GM23248 (cell line): ENCODE data around the gene GRAP2. TPM values are rescaled to one million over a fixed set of nuclear protein-coding genes. Genes with fewer than 3 reads are reported as not detected.
A peak's percentile ranks its signal among the peaks of the same experiment; 100 is the strongest.

Source experiments
- DNase-seq: peaks from one replicate; pipeline ENCODE4 v3.0.0-alpha.2; 2015
- H2AFZ ChIP-seq: fragments of 200-600 bp; sonication (generic); 2 replicates; pipeline ENCODE4 v1.6.1; 2016; ENCODE audit warnings: antibody characterized with exemption
- H3F3A ChIP-seq: fragments of 200-600 bp; sonication (generic); 2 replicates; pipeline ENCODE4 v1.6.1; 2016; ENCODE audit warnings: mild to moderate bottlenecking, antibody characterized with exemption, mixed run types; ENCODE audit not compliant: insufficient read depth
- H3K27ac ChIP-seq: fragments of 200-600 bp; sonication (generic); 2 replicates; pipeline ENCODE4 v1.5.1; 2016; ENCODE audit warnings: mild to moderate bottlenecking
- H3K27me3 ChIP-seq: fragments of 200-600 bp; sonication (generic); replicated peaks from 2 replicates; pipeline ENCODE4 v1.6.1; 2016; ENCODE audit warnings: mild to moderate bottlenecking; ENCODE audit not compliant: insufficient read depth
- H3K36me3 ChIP-seq: fragments of 200-600 bp; sonication (generic); 2 replicates; pipeline ENCODE4 v1.6.1; 2016; ENCODE audit warnings: low read depth, mild to moderate bottlenecking
- H3K4me1 ChIP-seq: fragments of 200-600 bp; sonication (generic); 2 replicates; pipeline ENCODE4 v1.6.1; 2016; ENCODE audit warnings: mild to moderate bottlenecking; ENCODE audit not compliant: insufficient read depth
- H3K4me2 ChIP-seq: fragments of 200-600 bp; sonication (generic); one replicate; pipeline ENCODE4 v1.6.1; 2016; ENCODE audit warnings: mild to moderate bottlenecking; ENCODE audit not compliant: unreplicated experiment
- H3K4me3 ChIP-seq: fragments of 200-600 bp; sonication (generic); 2 replicates; pipeline ENCODE4 v1.5.1; 2016; ENCODE audit warnings: mild to moderate bottlenecking
- H3K79me2 ChIP-seq: fragments of 200-600 bp; sonication (generic); 2 replicates; pipeline ENCODE4 v1.6.1; 2016; ENCODE audit warnings: mild to moderate bottlenecking; ENCODE audit not compliant: insufficient read depth
- H3K9ac ChIP-seq: fragments of 200-600 bp; sonication (generic); 2 replicates; pipeline ENCODE4 v1.6.1; 2016; ENCODE audit warnings: mild to moderate bottlenecking
- H3K9me2 ChIP-seq: fragments of 200-600 bp; sonication (generic); 2 replicates; pipeline ENCODE4 v1.6.1; 2016; ENCODE audit warnings: mixed run types, mild to moderate bottlenecking, moderate library complexity; ENCODE audit not compliant: insufficient read depth
- H3K9me3 ChIP-seq: fragments of 200-600 bp; sonication (generic); one replicate; pipeline ENCODE4 v1.6.1; 2017; ENCODE audit warnings: low read depth
- H4K20me1 ChIP-seq: fragments of 200-600 bp; sonication (generic); 2 replicates; pipeline ENCODE4 v1.6.0; 2016; ENCODE audit not compliant: insufficient read depth
- EZH2 ChIP-seq: fragments of 200-600 bp; sonication (generic); IDR thresholded peaks from 2 replicates; pipeline ENCODE4 v1.6.1; 2018; ENCODE audit warnings: antibody characterized with exemption, mild to moderate bottlenecking; ENCODE audit not compliant: insufficient read depth, poor library complexity, severe bottlenecking
- EZH2phosphoT487 ChIP-seq: fragments of 200-600 bp; sonication (generic); IDR thresholded peaks from 2 replicates; pipeline ENCODE4 v1.6.1; 2018; ENCODE audit warnings: antibody characterized with exemption, moderate library complexity, mild to moderate bottlenecking, low read depth; ENCODE audit not compliant: insufficient read depth
- WGBS, 2 experiments: methylation state at CpG; one replicate each; pipeline ENCODE4 v1.1.6; 2015 to 2017; ENCODE audit warnings: low lambda C conversion rate in 2 of 2, low coverage in 1 of 2; ENCODE audit errors: missing lambda C conversion rate in 2 of 2; 5-methylcytosine and 5-hydroxymethylcytosine counted together
- in situ Hi-C: fragments of 300-500 bp; cut with MboI; formaldehyde crosslinking; loops from 2 replicates; pipeline ENCODE4 v1.15.0; 2020
- polyA plus RNA-seq: library from polyadenylated mRNA; unstranded; fragments of >200 nt; fragmentation: Nextera tagmentation; extraction: Ambion mirVana; gene quantifications from 2 replicates; pipeline ENCODE4 v1.2.1, GENCODE V29; 2016
- total RNA-seq: library from RNA; depleted of rRNA; stranded (reverse); fragments of >200 nt; shearing (Covaris generic); gene quantifications from 2 replicates; pipeline ENCODE4 v1.2.3, GENCODE V29; 2014

GRAP2 gene
- total and polyA plus RNA-seq, 2 experiments from 2014 or later, result not detected

DNA sequence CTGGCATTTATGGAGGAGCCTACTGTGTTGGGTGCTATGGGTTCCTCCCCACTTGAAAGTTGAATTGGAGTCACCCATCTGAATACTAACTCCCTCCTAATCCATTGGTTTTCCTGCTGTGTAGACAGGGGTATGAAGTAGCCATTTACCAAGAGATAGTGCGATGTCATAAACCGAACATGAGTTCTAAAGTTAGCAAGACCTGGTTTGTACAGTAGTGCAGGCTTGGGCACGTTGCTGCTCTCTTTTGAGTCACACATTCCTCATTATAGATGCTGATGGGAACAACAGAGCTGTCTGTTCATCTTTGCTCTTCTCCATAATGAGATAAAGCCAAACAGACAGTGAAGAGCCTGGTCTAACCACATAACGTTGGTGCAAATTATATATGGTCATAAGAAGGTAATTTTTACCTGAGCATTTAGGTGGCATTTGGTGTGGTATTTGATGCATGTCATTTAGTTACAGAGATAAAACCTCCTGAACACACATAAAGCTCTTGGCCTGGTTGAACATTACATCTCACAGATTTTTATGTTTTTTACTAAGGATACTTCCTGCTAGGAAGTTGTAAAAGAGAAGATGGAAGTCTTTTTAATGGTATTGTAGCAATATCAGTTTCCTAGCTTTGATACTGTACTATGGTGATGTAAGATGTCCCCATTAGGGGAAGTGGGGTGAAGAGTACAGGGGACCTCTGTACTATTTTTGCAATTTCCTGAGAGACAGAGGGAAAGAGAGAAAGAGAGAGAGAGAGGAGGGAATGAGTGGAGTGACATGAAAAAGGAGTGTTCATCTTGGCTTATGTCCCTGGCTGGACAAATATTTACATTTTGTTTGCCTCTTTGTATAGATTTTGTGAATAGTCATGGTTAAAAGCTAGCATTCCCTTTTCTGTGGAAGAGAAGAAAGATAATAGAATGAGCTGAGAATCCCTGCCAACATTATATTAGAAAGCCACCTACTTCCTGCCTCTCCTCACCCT is 27.9 kb downstream of the GRAP2 start:
- H3K36me3 ChIP-seq, result no peaks in the 10 kb centered on the region
- H3K9me3 ChIP-seq, result no peaks in the 10 kb centered on the region
- no peaks in the 10 kb centered on the region for H3K9me2 ChIP-seq
- in situ Hi-C loops, result no loop called here
- no peak overlapping the region for H3K4me2 ChIP-seq
- no peak overlapping the region for H3K9ac ChIP-seq
- no peaks in the 10 kb centered on the region for H3F3A ChIP-seq
- H3K4me1 ChIP-seq, result no peaks in the 10 kb centered on the region
- no peak overlapping the region for H3K27ac ChIP-seq
- no peak for TF ChIP-seq EZH2
- TF ChIP-seq EZH2phosphoT487, result no peak
- no peak overlapping the region for H3K4me3 ChIP-seq
- DNase-seq, result no peak
- peaks cover 79% of the 10 kb centered on the region for H3K27me3 ChIP-seq
- no peaks in the 10 kb centered on the region for H4K20me1 ChIP-seq
- H2AFZ ChIP-seq, result no peak overlapping the region
- H3K79me2 ChIP-seq, result no peaks in the 10 kb centered on the region
- WGBS, 2 experiments, result 45 to 60% methylated on average over 4 of the region's 4 CpGs

DNA sequence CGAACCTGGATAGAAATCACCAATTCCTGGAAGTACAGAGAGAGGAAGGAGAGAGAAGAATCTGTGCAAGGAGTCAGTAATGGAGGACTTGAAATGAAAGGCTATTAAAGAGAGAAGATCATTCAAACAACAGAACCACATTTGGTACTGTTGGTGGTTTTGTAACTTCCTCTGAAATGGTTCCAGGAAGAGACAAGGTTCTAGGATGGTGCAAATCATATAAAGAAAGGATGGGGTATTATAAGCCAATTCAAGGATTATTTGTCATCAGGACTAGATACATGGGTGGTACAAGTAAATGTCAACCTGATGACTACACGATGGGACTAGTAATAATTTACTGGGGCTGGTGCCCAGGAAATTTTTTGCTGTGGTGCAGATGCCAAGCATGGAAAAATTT is 30.4 kb downstream of the GRAP2 start:
- no peak for DNase-seq
- H3K27me3 ChIP-seq, result peaks cover 79% of the 10 kb centered on the region
- no peaks in the 10 kb centered on the region for H3K4me1 ChIP-seq
- H3K9me2 ChIP-seq, result no peaks in the 10 kb centered on the region
- no peaks in the 10 kb centered on the region for H4K20me1 ChIP-seq
- H3K27ac ChIP-seq, result no peak overlapping the region
- no peak overlapping the region for H3K9ac ChIP-seq
- no peaks in the 10 kb centered on the region for H3K36me3 ChIP-seq
- no peaks in the 10 kb centered on the region for H3K9me3 ChIP-seq
- H2AFZ ChIP-seq, result no peak overlapping the region
- in situ Hi-C loops, result no loop called here
- no peak for TF ChIP-seq EZH2
- TF ChIP-seq EZH2phosphoT487, result no peak
- no peak overlapping the region for H3K4me3 ChIP-seq
- no peaks in the 10 kb centered on the region for H3K79me2 ChIP-seq
- H3K4me2 ChIP-seq, result no peak overlapping the region
- WGBS, 2 experiments, result 7 to 10% methylated on average over 2 of the region's 2 CpGs
- H3F3A ChIP-seq, result no peaks in the 10 kb centered on the region

DNA sequence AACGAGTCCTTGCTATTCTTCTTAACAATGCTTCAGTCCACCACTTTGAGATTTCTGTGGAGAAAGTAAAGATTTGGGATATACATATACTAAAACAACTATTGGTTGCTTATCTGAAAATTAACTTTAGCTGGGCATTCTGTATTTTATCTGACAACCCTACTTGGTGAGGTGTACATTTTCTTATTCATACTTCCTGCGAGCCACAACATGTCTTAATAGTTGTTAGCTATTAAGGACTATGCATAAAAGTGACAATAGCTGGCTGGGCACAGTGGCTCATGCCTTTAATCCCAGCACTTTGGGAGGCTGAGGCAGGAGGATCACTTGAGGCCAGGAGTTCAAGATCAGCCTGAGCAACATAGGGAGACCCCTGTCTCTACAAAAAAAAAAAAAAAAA is 31.3 kb downstream of the GRAP2 start:
- no peaks in the 10 kb centered on the region for H4K20me1 ChIP-seq
- no peak overlapping the region for H3K4me3 ChIP-seq
- no peak overlapping the region for H3K9ac ChIP-seq
- no peaks in the 10 kb centered on the region for H3K36me3 ChIP-seq
- in situ Hi-C loops, result no loop called here
- H3K79me2 ChIP-seq, result no peaks in the 10 kb centered on the region
- H3K9me3 ChIP-seq, result no peaks in the 10 kb centered on the region
- no peaks in the 10 kb centered on the region for H3F3A ChIP-seq
- 23 to 33% methylated on average over 2 of the region's 2 CpGs for WGBS, 2 experiments
- no peaks in the 10 kb centered on the region for H3K4me1 ChIP-seq
- H3K27me3 ChIP-seq, result peaks cover 83% of the 10 kb centered on the region
- no peaks in the 10 kb centered on the region for H3K9me2 ChIP-seq
- H3K4me2 ChIP-seq, result no peak overlapping the region
- DNase-seq, result no peak
- no peak for TF ChIP-seq EZH2phosphoT487
- TF ChIP-seq EZH2, result no peak
- H3K27ac ChIP-seq, result no peak overlapping the region
- H2AFZ ChIP-seq, result no peak overlapping the region

DNA sequence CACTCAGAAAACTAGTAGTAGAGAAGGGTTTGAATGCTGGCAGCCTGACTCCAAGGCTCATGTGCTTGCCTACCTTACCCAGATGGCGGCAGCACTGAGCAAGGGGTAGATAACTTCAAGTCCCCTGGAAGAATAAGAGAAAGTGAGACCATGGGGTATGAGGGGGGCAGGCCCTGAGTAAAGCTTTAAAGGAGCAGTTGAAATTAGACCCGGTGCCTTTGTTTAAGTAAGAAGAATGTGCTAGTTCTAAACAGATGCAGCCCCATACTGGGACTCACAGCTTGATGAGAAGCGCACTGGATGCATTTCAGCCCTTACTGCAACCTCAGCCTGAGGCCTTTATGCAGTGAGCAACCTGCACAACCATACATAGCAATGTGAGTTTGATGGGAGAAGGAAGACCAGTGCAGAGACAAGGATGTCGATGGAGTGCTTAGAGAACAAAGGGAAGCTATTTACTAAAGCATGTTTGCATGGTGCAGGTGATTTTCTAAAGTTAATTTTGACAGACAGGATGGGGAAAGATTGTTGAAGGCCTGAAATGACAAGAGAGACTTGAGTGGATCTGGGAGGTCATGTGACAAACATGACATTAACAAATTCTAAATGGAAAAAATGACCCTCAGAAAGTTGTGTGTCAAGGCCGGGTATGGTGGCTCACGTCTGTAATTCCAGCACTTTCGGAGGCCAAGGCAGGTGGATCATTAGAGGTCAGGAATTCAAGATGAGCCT is 32.2 kb downstream of the GRAP2 start:
- Histone ChIP-seq H3K9me3 (no peaks in the 10 kb centered on the region), H3K4me2 (no peak overlapping the region), H3K4me3 (no peak overlapping the region), H3K36me3 (no peaks in the 10 kb centered on the region), H3K9me2 (no peaks in the 10 kb centered on the region), H3K9ac (no peak overlapping the region), H2AFZ (no peak overlapping the region), H3K4me1 (no peaks in the 10 kb centered on the region), H3F3A (no peaks in the 10 kb centered on the region), H3K27ac (no peak overlapping the region), H3K27me3 (peaks cover 86% of the 10 kb centered on the region), H3K79me2 (no peaks in the 10 kb centered on the region), H4K20me1 (no peaks in the 10 kb centered on the region)
- peak; percentile 36 for DNase-seq
- in situ Hi-C loops, result no loop called here
- no peak for TF ChIP-seq EZH2phosphoT487
- no peak for TF ChIP-seq EZH2
- WGBS, 2 experiments, result 59 to 62% methylated on average over 7 of the region's 7 CpGs
